Measurements from ENCODE around the gene TXNIP.
"Not testable (repeated sequence)": the region's sequence is repeated elsewhere in the genome, so short reads cannot be mapped to it uniquely, and the experiment has no call there.

Gene TXNIP

DNA sequence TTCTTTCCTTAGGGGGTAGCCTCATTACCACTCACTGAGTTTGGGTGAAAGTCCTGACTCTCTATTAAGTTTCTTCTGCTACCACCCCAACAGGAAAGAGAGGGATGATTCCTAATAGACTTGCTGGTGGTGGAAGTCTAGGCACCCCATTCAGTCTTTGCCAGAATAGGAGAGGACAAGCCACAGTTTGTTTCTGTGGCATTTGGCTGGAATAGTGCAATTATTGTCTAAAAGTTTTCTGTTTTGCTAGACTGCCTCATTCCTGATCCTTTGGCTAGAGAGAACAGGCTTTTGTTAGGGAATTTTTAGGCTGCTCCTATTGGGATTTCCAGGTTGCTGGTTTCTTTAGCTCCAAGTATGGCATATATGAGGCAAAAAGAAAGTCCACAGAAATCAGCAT is 35.1 kb upstream of the TXNIP start:
- TF ChIP-seq, protein P1, sequence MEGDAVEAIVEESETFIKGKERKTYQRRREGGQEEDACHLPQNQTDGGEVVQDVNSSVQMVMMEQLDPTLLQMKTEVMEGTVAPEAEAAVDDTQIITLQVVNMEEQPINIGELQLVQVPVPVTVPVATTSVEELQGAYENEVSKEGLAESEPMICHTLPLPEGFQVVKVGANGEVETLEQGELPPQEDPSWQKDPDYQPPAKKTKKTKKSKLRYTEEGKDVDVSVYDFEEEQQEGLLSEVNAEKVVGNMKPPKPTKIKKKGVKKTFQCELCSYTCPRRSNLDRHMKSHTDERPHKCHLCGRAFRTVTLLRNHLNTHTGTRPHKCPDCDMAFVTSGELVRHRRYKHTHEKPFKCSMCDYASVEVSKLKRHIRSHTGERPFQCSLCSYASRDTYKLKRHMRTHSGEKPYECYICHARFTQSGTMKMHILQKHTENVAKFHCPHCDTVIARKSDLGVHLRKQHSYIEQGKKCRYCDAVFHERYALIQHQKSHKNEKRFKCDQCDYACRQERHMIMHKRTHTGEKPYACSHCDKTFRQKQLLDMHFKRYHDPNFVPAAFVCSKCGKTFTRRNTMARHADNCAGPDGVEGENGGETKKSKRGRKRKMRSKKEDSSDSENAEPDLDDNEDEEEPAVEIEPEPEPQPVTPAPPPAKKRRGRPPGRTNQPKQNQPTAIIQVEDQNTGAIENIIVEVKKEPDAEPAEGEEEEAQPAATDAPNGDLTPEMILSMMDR (IDR thresholded peaks at IDR 0.05; ENCODE audit: low read depth, low read length) = no peak
- no peak for DNase-seq (ENCODE audit: low read depth in 2 of 2)
- no peak overlapping the region for H3K4me3 ChIP-seq (replicated peaks in 1 of 2; ENCODE audit: low read depth in 2 of 2, low read length in 2 of 2)

DNA sequence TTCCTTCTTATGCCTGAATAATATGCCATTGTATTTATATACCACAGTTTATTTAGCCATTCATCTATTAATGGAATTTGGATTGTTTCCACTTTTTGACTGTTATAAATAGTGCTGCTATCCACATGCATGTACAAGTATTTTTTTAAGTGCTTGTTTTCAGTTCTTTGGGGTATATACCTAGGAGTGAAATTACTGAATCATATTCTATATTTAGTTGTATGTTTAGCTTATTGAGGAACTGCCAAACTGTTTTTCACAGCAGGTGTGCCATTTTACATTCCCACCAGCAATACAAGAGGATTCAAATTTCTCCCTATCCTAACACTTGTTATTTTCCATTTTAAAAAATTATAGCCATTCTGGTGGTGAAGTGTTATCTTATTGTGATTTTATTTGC is 32.7 kb upstream of the TXNIP start:
- DNase-seq (ENCODE audit: low read depth in 2 of 2) = no peak
- H3K4me3 ChIP-seq (replicated peaks in 1 of 2; ENCODE audit: low read depth in 2 of 2, low read length in 2 of 2) = no peak overlapping the region
- TF ChIP-seq, protein P1 (IDR thresholded peaks at IDR 0.05; ENCODE audit: low read depth, low read length) = no peak

DNA sequence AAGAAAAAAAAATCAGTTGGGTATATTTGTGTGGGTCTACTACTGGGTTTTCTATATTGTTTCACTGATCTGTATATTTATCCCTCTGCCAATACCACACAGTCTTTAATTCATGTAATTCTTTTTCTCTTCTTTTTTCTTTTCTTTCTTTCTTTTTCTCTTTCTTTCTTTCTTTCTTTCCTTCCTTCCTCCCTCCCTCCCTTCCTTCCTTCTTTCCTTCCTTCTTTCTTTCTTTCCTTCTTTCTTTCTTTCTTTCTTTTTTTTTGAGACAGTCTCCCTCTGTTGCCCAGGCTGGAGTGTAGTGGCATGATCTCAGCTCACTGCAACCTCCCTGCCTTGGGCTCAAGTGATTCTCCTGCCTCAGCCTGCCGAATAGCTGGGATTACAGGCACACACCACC is 30.3 kb upstream of the TXNIP start:
- H3K4me3 ChIP-seq (replicated peaks in 1 of 2; ENCODE audit: low read depth in 2 of 2, low read length in 2 of 2); DNase-seq (ENCODE audit: low read depth in 2 of 2): not testable (repeated sequence)

DNA sequence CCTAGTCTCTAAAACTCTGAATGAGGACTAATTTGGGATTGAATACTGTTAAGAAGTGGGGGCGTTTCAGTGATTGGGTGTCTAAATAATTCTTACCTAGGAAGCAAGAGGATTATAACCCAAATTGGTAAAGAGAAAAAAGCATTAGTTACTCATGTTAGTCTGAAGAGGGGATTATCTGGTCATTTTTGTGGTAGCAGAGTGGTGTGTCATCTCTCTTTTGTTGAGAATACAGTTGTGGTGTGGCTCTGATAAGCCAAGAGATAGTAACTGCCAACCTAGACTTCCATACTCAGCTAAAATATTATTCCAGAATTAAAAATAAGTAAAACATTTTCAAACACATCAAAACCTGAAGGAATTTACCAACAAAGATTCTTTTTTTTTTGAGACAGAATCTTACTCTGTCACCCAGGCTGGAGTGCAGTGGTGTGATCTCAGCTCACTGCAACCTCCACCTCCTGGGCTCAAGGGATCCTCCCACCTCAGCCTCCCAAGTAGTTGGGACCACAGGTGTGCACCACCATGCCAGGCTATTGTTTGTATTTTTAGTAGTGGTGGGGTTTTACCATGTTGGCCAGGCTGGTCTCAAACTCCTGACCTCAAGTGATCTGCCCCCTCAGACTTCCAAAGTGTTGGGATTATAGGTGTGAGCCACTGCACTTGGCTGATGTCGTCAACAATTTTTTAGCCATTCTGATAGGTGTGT is 29.6 kb upstream of the TXNIP start:
- DNase-seq (ENCODE audit: low read depth in 2 of 2); H3K4me3 ChIP-seq (replicated peaks in 1 of 2; ENCODE audit: low read depth in 2 of 2, low read length in 2 of 2): not testable (repeated sequence)

DNA sequence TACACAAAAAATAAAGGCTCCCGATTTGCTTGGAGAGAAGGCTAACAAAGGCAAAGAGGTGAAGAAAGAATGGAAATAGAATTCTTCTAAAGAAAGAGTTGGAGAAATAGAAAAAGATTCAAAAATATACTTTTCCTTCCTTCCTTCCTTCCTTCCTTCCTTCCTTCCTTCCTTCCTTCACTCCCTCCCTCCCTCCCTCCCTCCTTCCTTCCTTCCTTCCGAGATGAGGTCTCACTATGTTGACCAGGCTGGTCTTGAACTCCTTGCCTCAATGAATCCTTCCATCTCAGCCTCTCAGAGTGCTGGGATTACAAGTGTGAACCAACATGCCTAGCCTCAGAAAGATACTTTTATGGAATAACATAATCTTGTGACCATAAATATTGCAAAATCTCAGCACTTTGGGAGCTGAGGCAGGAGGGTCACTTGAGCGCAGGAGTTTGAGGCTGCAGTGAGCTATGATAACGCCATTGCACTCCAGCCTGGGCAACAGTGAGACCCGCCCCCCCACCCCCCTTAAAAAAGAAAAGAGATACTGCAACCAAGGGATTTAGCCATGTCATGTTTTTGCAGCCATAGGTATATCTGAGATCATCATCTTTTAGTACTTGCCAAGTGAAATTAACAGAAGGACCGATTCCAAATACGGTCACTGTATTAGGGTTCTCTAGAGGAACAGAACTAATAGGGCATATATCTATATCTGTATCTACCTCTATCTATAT is 26.2 kb upstream of the TXNIP start:
- TF ChIP-seq, protein P1 (IDR thresholded peaks at IDR 0.05; ENCODE audit: low read depth, low read length) = no peak
- no peak for DNase-seq (ENCODE audit: low read depth in 2 of 2)
- no peak overlapping the region for H3K4me3 ChIP-seq (replicated peaks in 1 of 2; ENCODE audit: low read depth in 2 of 2, low read length in 2 of 2)

DNA sequence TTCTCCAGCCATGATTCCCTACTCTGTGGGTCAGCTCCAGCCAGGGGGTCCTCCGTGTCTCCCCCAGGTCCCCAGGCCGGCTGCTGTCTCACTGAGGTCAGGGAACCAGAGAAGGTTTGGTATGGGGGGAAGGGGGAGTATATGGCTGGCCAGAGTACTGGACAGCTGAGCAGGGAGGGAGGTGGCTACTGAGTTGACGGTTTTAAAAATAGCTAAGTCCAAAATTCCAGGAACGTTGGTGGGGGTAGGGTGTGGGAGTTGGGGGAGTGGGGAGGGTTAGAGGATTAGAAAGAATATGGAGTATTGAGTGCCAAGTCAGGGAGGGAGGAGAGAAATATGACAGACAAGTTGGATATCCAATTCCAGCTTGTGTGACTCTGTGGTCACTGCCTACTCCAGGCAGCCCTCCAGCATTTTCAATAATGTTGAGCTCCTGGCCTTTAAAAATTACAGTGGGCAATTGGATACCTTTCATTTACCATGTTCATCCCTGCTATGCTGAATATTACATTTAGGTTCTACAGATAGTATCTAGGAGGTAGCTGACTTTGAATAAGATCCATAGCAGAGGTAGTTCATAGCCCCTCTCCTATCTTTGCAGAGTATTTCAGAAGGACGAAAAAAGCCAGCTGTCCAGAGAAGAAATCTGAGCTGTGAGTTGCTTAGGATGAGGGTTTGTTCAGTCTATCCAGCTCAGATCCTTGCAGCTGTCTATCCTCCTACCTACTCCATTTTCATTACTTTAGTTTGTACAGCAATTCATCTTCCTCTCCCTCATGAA is 25.4 kb upstream of the TXNIP start, which contains the start of gene HJV:
TSS of gene HJV (minus strand) at position 114 of the 781 bp plus-strand sequence. CDS start 1,504 bp downstream, outside the sequence.
- TF ChIP-seq, protein P1 (IDR thresholded peaks at IDR 0.05; ENCODE audit: low read depth, low read length) = no peak
- no peak within 1 kb of the TSS for H3K4me3 ChIP-seq (replicated peaks in 1 of 2; ENCODE audit: low read depth in 2 of 2, low read length in 2 of 2)
- no peak for DNase-seq (ENCODE audit: low read depth in 2 of 2)

DNA sequence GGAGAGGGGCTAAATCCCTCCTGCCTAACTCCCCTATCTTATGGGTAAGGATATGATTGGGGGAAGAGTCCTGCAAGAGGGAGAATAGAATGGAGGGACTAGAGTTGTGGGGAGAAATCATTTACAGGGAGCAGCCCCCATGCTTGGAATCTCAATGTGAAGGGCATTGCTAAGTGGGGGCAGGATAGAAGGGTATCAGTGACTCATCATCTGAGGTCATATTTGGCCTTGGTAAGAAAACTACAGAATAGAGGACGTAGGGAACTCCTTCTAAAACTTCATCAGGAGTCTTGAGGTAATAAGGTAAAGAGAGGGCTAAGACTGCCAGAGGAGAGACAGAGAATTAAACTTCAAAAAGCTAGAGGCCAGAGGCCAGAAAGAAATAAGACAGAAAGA is 24.7 kb upstream of the TXNIP start:
- no peak overlapping the region for H3K4me3 ChIP-seq (replicated peaks in 1 of 2; ENCODE audit: low read depth in 2 of 2, low read length in 2 of 2)
- TF ChIP-seq, protein P1 (IDR thresholded peaks at IDR 0.05; ENCODE audit: low read depth, low read length) = no peak
- DNase-seq (ENCODE audit: low read depth in 2 of 2) = no peak
